Measurements from ENCODE around the gene SNX22.

- TF ChIP-seq CTCF (IDR thresholded peaks at IDR 0.05; ENCODE audit: low read depth, low read length) (no peak), EZH2phosphoT487 (IDR thresholded peaks at IDR 0.05; ENCODE audit: low read depth) (no peak)
Measured at GRCh38 chr15:64132217-64132616, 19.3 kb upstream of the SNX22 start.
